DMS53 treated with DMSO at 0.1 percent for 48 hours (cell line): Measurements from ENCODE around the gene TST.

Source experiments
- DNase-seq: peaks from one replicate; lab custom pipeline; 2025; ENCODE audit not compliant: unreplicated experiment; lab: John Stamatoyannopoulos, UW

TST gene

GRCh38 chr22:37032535-37033460, 13.6 kb upstream of the TST start:
- no peak for DNase-seq

GRCh38 chr22:37032134-37032534, 12.9 kb upstream of the TST start:
- DNase-seq: no peak

GRCh38 chr22:37030560-37031281, 11.5 kb upstream of the TST start:
- no peak for DNase-seq

- DNase-seq: no peak
Measured at GRCh38 chr22:37028692-37029674, 9.7 kb upstream of the TST start.

- DNase-seq: no peak
Measured at GRCh38 chr22:37027556-37027955, 8.3 kb upstream of the TST start.

GRCh38 chr22:37026325-37026724, 7.1 kb upstream of the TST start:
- DNase-seq: no peak

- DNase-seq: no peak
Measured at GRCh38 chr22:37025500-37026070, 6.3 kb upstream of the TST start.

- DNase-seq: no peak
Measured at GRCh38 chr22:37024339-37025157, 5.3 kb upstream of the TST start.

GRCh38 chr22:37023743-37024338, 4.6 kb upstream of the TST start:
- DNase-seq: no peak

GRCh38 chr22:37022483-37023337, 3.5 kb upstream of the TST start:
- no peak for DNase-seq

- no peak for DNase-seq
Measured at GRCh38 chr22:37021710-37022482, 2.6 kb upstream of the TST start.

GRCh38 chr22:37021041-37021440, 1.8 kb upstream of the TST start:
- no peak for DNase-seq

GRCh38 chr22:37020192-37020479, 889 bp upstream of the TST start:
- DNase-seq: no peak

- no peak for DNase-seq
Measured at GRCh38 chr22:37018815-37019308, 385 bp downstream of the TST start.

GRCh38 chr22:37018086-37018814, 997 bp downstream of the TST start:
- DNase-seq: no peak

- DNase-seq: no peak
Measured at GRCh38 chr22:37017356-37017755, 1.9 kb downstream of the TST start.
